ENCODE data around the gene NET1. TPM values are rescaled to one million over a fixed set of nuclear protein-coding genes. Genes with fewer than 3 reads are reported as not detected.

Gene NET1
- total RNA-seq, 1 donor from 2014 or later, result 97.5 TPM

DNA sequence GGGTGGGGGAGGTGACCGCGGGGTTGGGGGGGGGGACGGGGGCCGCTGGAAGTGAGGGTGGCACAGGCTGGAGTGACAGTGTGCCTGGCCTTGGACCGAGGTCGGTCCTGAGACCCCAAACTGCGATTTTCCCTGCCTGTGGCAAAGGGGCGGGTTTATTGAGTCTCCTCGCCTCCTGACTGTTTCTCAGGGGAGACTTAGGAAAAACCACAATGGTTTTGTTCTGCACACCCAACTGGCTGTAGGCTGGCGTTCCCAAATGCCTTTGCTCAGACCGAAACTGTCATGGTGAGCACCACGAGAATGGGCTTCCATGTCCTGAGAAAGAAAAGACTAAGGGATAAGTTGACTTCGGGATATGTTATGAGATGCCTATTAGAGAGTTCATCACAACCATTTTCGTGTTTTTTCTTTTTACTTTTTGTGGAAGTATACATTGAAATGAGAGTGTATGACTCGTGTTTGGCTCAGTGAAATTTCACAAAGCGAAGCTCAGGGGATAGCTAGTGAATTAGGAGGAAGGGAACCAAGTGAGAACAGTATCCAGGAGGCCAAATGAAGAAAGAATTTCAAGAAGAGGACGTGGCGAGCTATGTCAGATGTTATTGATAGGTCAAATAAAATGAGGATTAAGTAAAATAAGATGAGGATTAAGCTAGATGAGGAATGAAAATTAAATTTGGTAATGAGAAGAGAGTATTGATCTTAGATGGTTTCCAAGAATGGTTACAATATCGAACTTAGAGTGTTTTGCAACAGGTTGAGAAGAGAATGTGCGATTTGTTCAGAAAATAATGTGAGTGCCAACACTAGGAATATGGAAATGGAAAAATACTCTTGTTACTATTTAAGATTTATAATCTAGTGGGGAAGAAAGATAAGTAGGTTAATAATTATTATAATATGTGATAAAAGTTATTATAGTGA is 918 bp downstream of the NET1 start:
- DNase-seq (ENCODE audit: low spot score, unreplicated experiment), result no peak
- peaks cover 9% of the 10 kb centered on the region for H3K36me3 Mint-ChIP-seq (ENCODE audit: insufficient read depth)
- H3K27ac Mint-ChIP-seq, result no peak overlapping the region
- peaks cover 2% of the 10 kb centered on the region for H3K4me1 Mint-ChIP-seq (ENCODE audit: low read depth)
- H3K4me3 Mint-ChIP-seq (ENCODE audit: low read depth), result no peak overlapping the region
- TF ChIP-seq CTCF (IDR thresholded peaks at IDR 0.05; ENCODE audit: unreplicated experiment), result no peak
- H3K9me3 Mint-ChIP-seq (ENCODE audit: low read depth), result peaks cover 10% of the 10 kb centered on the region
- no peaks in the 10 kb centered on the region for H3K27me3 Mint-ChIP-seq

DNA sequence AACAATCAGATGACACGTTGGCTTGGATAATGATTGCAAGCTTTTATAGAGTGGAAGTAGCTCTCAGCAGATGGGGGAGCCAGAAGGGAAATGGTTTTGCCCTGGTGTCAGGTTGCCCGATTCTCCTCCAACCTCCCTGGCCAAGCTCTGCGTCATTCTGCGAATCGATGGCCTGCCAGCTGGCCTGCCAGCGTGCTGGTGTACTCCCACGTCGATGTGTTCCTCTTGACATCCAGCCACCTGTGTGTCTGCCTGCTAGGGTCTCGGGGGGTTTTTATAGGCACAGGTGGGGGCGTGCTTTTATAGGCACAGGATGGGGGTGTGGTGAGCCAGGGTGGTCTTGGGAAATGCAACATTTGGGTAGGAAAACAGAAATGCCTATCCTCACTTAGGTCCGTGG is 4.6 kb downstream of the NET1 start:
- Mint-ChIP-seq H3K9me3 (ENCODE audit: low read depth) (peaks cover 28% of the 10 kb centered on the region), H3K36me3 (ENCODE audit: insufficient read depth) (peaks cover 17% of the 10 kb centered on the region), H3K4me1 (ENCODE audit: low read depth) (peaks cover 2% of the 10 kb centered on the region), H3K27ac (no peak overlapping the region), H3K27me3 (no peaks in the 10 kb centered on the region), H3K4me3 (ENCODE audit: low read depth) (no peak overlapping the region)
- DNase-seq (ENCODE audit: low spot score, unreplicated experiment), result no peak
- TF ChIP-seq CTCF (IDR thresholded peaks at IDR 0.05; ENCODE audit: unreplicated experiment), result no peak

- peaks cover 17% of the 10 kb centered on the region for H3K36me3 Mint-ChIP-seq (ENCODE audit: insufficient read depth)
- H3K4me1 Mint-ChIP-seq (ENCODE audit: low read depth), result no peaks in the 10 kb centered on the region
- H3K27ac Mint-ChIP-seq, result no peak overlapping the region
- DNase-seq (ENCODE audit: low spot score, unreplicated experiment), result no peak
- no peak overlapping the region for H3K4me3 Mint-ChIP-seq (ENCODE audit: low read depth)
- H3K27me3 Mint-ChIP-seq, result no peaks in the 10 kb centered on the region
- no peak for TF ChIP-seq CTCF (IDR thresholded peaks at IDR 0.05; ENCODE audit: unreplicated experiment)
- peaks cover 28% of the 10 kb centered on the region for H3K9me3 Mint-ChIP-seq (ENCODE audit: low read depth)
These were observed 6.2 kb downstream of the NET1 start for GRCh38 chr10:5418584-5418983.

DNA sequence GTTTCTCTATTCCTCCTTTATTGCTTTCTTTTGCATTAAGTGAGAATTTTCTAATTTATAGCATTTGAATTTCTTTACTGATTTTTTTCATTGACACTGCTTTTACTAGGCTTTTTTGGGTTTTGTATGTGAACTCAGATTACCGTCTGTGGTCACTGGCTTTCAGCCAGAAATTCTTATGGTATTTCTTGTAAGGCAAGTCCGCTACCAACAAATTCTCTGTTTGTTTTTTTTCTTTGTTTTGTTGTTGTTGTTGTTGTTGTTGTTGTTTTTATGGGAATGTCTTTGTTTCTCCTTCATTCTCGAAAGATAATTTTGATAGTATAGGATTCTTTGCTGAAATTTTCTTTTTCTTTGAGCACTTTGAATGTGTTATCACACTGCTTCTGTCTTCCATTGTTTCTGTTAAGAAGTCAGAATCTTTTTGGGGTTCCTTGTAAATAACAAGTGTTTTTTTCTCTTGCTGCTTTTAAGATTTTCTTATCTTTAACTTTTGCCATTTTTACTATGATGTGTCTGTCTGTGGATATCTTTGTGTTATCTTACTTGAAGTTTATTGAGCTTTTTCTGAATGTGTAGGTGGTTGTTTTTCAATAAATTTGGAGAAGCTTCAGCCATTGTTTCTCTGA is 7.2 kb downstream of the NET1 start:
- H3K9me3 Mint-ChIP-seq (ENCODE audit: low read depth), result peaks cover 28% of the 10 kb centered on the region
- no peak for DNase-seq (ENCODE audit: low spot score, unreplicated experiment)
- no peaks in the 10 kb centered on the region for H3K27me3 Mint-ChIP-seq
- peaks cover 17% of the 10 kb centered on the region for H3K36me3 Mint-ChIP-seq (ENCODE audit: insufficient read depth)
- H3K27ac Mint-ChIP-seq, result no peak overlapping the region
- no peaks in the 10 kb centered on the region for H3K4me1 Mint-ChIP-seq (ENCODE audit: low read depth)
- no peak for TF ChIP-seq CTCF (IDR thresholded peaks at IDR 0.05; ENCODE audit: unreplicated experiment)
- no peak overlapping the region for H3K4me3 Mint-ChIP-seq (ENCODE audit: low read depth)

DNA sequence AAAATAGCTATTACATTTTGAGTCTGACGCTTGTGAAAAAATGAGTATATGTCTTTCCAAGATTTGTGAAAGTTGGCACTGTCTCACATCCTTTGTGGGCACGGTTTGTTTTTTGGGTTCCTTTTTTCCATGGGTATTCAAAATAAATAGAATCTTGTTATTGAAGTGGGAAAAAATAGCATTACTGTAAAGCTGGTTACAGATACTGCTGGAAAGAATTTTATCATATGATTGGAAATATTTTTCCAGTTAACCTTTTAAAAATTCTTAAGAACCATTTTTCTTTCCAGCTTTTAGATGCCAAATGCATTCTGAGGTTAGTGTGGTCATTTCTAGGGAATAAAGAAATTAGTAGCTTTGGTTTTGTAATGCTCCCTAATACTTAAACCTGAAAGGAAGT is 11.4 kb downstream of the NET1 start:
- Mint-ChIP-seq H3K4me3 (ENCODE audit: low read depth) (no peak overlapping the region), H3K4me1 (ENCODE audit: low read depth) (peaks cover 10% of the 10 kb centered on the region), H3K9me3 (ENCODE audit: low read depth) (peaks cover 14% of the 10 kb centered on the region), H3K27ac (no peak overlapping the region), H3K27me3 (no peaks in the 10 kb centered on the region), H3K36me3 (ENCODE audit: insufficient read depth) (peaks cover 5% of the 10 kb centered on the region)
- no peak for DNase-seq (ENCODE audit: low spot score, unreplicated experiment)
- TF ChIP-seq CTCF (IDR thresholded peaks at IDR 0.05; ENCODE audit: unreplicated experiment), result no peak

Measured in progenitor cell of endocrine pancreas (in vitro differentiated cells).